Hepatocyte (in vitro differentiated cells): ENCODE data around the gene DCUN1D2. TPM values are rescaled to one million over a fixed set of nuclear protein-coding genes. Genes with fewer than 3 reads are reported as not detected.

Experiments used
- DNase-seq: peaks from one replicate; pipeline ENCODE4 v3.0.0-alpha.2; 2016; ENCODE audit warnings: low spot score
- H2AFZ ChIP-seq: fragments of 200-600 bp; sonication (generic); 2 replicates; pipeline ENCODE4 v1.6.0; 2016; ENCODE audit warnings: antibody characterized with exemption, mild to moderate bottlenecking
- H3K27ac ChIP-seq: fragments of 200-600 bp; sonication (generic); 2 replicates; pipeline ENCODE4 v1.5.1; 2016; ENCODE audit warnings: mild to moderate bottlenecking
- H3K27me3 ChIP-seq: fragments of 200-600 bp; sonication (generic); 2 replicates; pipeline ENCODE4 v1.6.1; 2016
- H3K36me3 ChIP-seq: fragments of 200-600 bp; sonication (generic); replicated peaks from 2 replicates; pipeline ENCODE4 v1.5.1; 2016; ENCODE audit warnings: low read depth; ENCODE audit not compliant: insufficient read depth
- H3K4me1 ChIP-seq: fragments of 200-600 bp; sonication (generic); 2 replicates; pipeline ENCODE4 v1.5.1; 2016; ENCODE audit warnings: mild to moderate bottlenecking, moderate library complexity; ENCODE audit not compliant: insufficient read depth
- H3K4me2 ChIP-seq: fragments of 200-600 bp; sonication (generic); 2 replicates; pipeline ENCODE4 v1.6.0; 2016
- H3K4me3 ChIP-seq: fragments of 200-600 bp; sonication (generic); 2 replicates; pipeline ENCODE4 v1.5.1; 2016; ENCODE audit warnings: mild to moderate bottlenecking
- H3K79me2 ChIP-seq: fragments of 200-600 bp; sonication (generic); 2 replicates; pipeline ENCODE4 v1.6.0; 2017; ENCODE audit warnings: mild to moderate bottlenecking
- H3K9me2 ChIP-seq: fragments of 200-600 bp; sonication (generic); replicated peaks from 2 replicates; pipeline ENCODE4 v1.6.0; 2017; ENCODE audit warnings: mild to moderate bottlenecking; ENCODE audit not compliant: insufficient read depth
- H3K9me3 ChIP-seq: fragments of 200-600 bp; sonication (generic); 2 replicates; pipeline ENCODE4 v1.5.1; 2016; ENCODE audit warnings: low read depth, mild to moderate bottlenecking
- H4K20me1 ChIP-seq: fragments of 200-600 bp; sonication (generic); 2 replicates; pipeline ENCODE4 v1.6.0; 2016; ENCODE audit warnings: mild to moderate bottlenecking; ENCODE audit not compliant: insufficient read depth, poor library complexity, severe bottlenecking
- EZH2 ChIP-seq: fragments of 200-600 bp; sonication (generic); IDR thresholded peaks from 2 replicates; pipeline ENCODE4 v1.6.1; 2016; ENCODE audit warnings: antibody characterized with exemption, mild to moderate bottlenecking, borderline replicate concordance
- EZH2phosphoT487 ChIP-seq: fragments of 200-600 bp; sonication (generic); IDR thresholded peaks from one replicate; pipeline ENCODE4 v1.6.1; 2018; ENCODE audit warnings: antibody characterized with exemption, mild to moderate bottlenecking, low read depth, moderate library complexity; ENCODE audit not compliant: unreplicated experiment, severe bottlenecking
- WGBS: methylation state at CpG from one replicate; pipeline ENCODE4 v1.1.6; 2016; ENCODE audit warnings: low lambda C conversion rate; ENCODE audit errors: missing lambda C conversion rate; 5-methylcytosine and 5-hydroxymethylcytosine counted together
- polyA plus RNA-seq: library from polyadenylated mRNA; unstranded; fragments of >200 nt; fragmentation: Nextera tagmentation; extraction: Ambion mirVana; gene quantifications from 2 replicates; pipeline ENCODE4 v1.2.1, GENCODE V29; 2016
- total RNA-seq: library from RNA; depleted of rRNA; stranded (reverse); fragments of >200 nt; gene quantifications from 2 replicates; pipeline ENCODE4 v1.2.3, GENCODE V29; 2014
- TF ChIP-seq, protein P1 (sequence below): fragments of 200-600 bp; sonication (generic); IDR thresholded peaks from 2 replicates; pipeline ENCODE4 v1.5.1; 2016; ENCODE audit warnings: antibody characterized with exemption, mild to moderate bottlenecking; ENCODE audit not compliant: poor library complexity

DCUN1D2 gene
- total and polyA plus RNA-seq, 2 experiments from 2014 or later: 8.4 to 10.2 TPM

- Histone ChIP-seq H3K4me3 (no peak overlapping the region), H3K4me1 (no peaks in the 10 kb centered on the region), H3K9me2 (no peaks in the 10 kb centered on the region), H3K36me3 (no peaks in the 10 kb centered on the region), H3K9me3 (no peaks in the 10 kb centered on the region), H3K27me3 (no peaks in the 10 kb centered on the region), H3K4me2 (no peak overlapping the region), H3K27ac (no peak overlapping the region), H3K79me2 (no peaks in the 10 kb centered on the region), H4K20me1 (no peaks in the 10 kb centered on the region), H2AFZ (no peak overlapping the region)
- no peak for DNase-seq
- 87% methylated on average over 16 of the region's 16 CpGs for WGBS
- TF ChIP-seq EZH2 (no peak), EZH2phosphoT487 (no peak)
- TF ChIP-seq, protein P1, sequence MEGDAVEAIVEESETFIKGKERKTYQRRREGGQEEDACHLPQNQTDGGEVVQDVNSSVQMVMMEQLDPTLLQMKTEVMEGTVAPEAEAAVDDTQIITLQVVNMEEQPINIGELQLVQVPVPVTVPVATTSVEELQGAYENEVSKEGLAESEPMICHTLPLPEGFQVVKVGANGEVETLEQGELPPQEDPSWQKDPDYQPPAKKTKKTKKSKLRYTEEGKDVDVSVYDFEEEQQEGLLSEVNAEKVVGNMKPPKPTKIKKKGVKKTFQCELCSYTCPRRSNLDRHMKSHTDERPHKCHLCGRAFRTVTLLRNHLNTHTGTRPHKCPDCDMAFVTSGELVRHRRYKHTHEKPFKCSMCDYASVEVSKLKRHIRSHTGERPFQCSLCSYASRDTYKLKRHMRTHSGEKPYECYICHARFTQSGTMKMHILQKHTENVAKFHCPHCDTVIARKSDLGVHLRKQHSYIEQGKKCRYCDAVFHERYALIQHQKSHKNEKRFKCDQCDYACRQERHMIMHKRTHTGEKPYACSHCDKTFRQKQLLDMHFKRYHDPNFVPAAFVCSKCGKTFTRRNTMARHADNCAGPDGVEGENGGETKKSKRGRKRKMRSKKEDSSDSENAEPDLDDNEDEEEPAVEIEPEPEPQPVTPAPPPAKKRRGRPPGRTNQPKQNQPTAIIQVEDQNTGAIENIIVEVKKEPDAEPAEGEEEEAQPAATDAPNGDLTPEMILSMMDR: no peak
These were observed 60.9 kb downstream of the DCUN1D2 start for GRCh38 chr13:113429608-113429985.

GRCh38 chr13:113428871-113429607 lies 61.5 kb downstream of the DCUN1D2 start:
- H2AFZ ChIP-seq: no peak overlapping the region
- no peak overlapping the region for H3K27ac ChIP-seq
- no peaks in the 10 kb centered on the region for H3K36me3 ChIP-seq
- no peaks in the 10 kb centered on the region for H4K20me1 ChIP-seq
- no peak overlapping the region for H3K4me2 ChIP-seq
- no peaks in the 10 kb centered on the region for H3K9me3 ChIP-seq
- 96% methylated on average over 38 of the region's 45 CpGs for WGBS
- H3K9me2 ChIP-seq: no peaks in the 10 kb centered on the region
- H3K27me3 ChIP-seq: no peaks in the 10 kb centered on the region
- no peak overlapping the region for H3K4me3 ChIP-seq
- no peaks in the 10 kb centered on the region for H3K4me1 ChIP-seq
- H3K79me2 ChIP-seq: no peaks in the 10 kb centered on the region
- no peak for DNase-seq
- TF ChIP-seq, protein P1: no peak
- TF ChIP-seq EZH2phosphoT487 (no peak), EZH2 (no peak)

GRCh38 chr13:113428469-113428865 lies 62.0 kb downstream of the DCUN1D2 start:
- 94% methylated on average over 15 of the region's 17 CpGs for WGBS
- Histone ChIP-seq H3K9me3 (no peaks in the 10 kb centered on the region), H3K79me2 (no peaks in the 10 kb centered on the region), H3K4me2 (no peak overlapping the region), H2AFZ (no peak overlapping the region), H3K4me3 (no peak overlapping the region), H3K9me2 (no peaks in the 10 kb centered on the region), H3K27me3 (no peaks in the 10 kb centered on the region), H3K27ac (no peak overlapping the region), H4K20me1 (no peaks in the 10 kb centered on the region), H3K36me3 (no peaks in the 10 kb centered on the region), H3K4me1 (no peaks in the 10 kb centered on the region)
- no peak for TF ChIP-seq EZH2
- no peak for TF ChIP-seq EZH2phosphoT487
- TF ChIP-seq, protein P1: no peak
- no peak for DNase-seq
